ENCODE data around the gene SELPLG. TPM values are rescaled to one million over a fixed set of nuclear protein-coding genes. Genes with fewer than 3 reads are reported as not detected.

SELPLG gene
- total RNA-seq, 3 donors from 2014 or later (not counting 1 experiment from before 2014, with no cell fraction given): 179 to 201 (median 201) TPM

Other genes starting within 250 kb of the SELPLG start
- gene FICD, start 118.6 kb downstream of the SELPLG start, total RNA-seq: 1 to 10 TPM; 3.9 to 7.5 (median 6.6) TPM
- gene SART3, start 72.7 kb downstream of the SELPLG start, total RNA-seq: 100 to 1,000 TPM in 1 of 3 donors, 10 to 100 TPM in 2; 76.5 to 107 (median 78.3) TPM
- gene ISCU, start 71.3 kb downstream of the SELPLG start, total RNA-seq: 100 to 1,000 TPM in 1 of 3 donors, 10 to 100 TPM in 2; 86.9 to 103 (median 97.4) TPM
- 1 to 10 TPM in 1 of 3 donors, under 1 TPM in 2; 0.70 to 3.4 (median 0.71) TPM for gene TMEM119, start 35.8 kb downstream of the SELPLG start, total RNA-seq
- gene CORO1C, start 97.6 kb upstream of the SELPLG start, total RNA-seq: 10 to 100 TPM; 28.9 to 43.5 (median 36.0) TPM
- 10 to 100 TPM; 57.4 to 74.1 (median 66.6) TPM for gene SSH1, start 223.7 kb upstream of the SELPLG start, total RNA-seq
- not detected for gene DAO, start 246.2 kb upstream of the SELPLG start, total RNA-seq